ENCODE results near the gene TMEM170B. TPM values are rescaled to one million over a fixed set of nuclear protein-coding genes. Genes with fewer than 3 reads are reported as not detected.

TMEM170B gene
- total RNA-seq, 1 donor from 2014 or later = 3.2 TPM

DNA sequence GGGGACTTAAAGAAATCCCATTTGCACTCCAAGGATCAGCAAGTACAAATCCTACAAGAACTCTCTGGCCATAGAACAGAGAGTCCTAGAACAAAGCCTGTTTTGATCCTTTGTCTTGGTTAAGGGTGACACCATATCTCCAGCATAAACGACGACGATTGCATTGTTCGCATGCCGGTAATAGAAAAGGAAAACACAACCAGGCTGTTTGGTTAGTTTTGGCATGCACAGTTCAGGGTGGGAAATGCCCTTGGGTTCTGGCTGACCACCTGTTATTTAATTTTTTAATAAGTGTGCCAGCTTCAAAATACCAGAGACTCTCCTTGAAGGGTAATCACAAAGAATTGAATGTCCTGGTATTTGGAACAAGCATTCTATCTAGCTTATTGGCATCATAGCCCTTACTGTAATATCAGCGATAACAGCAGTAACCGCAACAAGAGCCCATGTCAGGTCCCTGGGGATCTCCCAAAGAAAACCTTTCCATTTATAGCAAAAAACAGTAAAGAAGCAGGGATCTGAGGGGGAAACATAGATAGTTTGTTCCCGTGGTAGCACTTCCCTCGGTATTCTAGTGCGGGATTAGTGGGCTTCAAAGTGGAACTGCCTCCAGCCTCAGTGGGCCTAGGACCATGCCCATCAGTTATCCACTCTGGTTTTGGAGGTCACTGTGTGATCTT is 77.1 kb downstream of the TMEM170B start:
- no peaks in the 10 kb centered on the region for H3K27me3 ChIP-seq (ENCODE audit: control insufficient read depth, insufficient read depth, low read length)
- H3K4me3 ChIP-seq (ENCODE audit: low read depth, low read length) = no peak overlapping the region
- no peak for DNase-seq (ENCODE audit: low read depth)
- TF ChIP-seq, protein P1, sequence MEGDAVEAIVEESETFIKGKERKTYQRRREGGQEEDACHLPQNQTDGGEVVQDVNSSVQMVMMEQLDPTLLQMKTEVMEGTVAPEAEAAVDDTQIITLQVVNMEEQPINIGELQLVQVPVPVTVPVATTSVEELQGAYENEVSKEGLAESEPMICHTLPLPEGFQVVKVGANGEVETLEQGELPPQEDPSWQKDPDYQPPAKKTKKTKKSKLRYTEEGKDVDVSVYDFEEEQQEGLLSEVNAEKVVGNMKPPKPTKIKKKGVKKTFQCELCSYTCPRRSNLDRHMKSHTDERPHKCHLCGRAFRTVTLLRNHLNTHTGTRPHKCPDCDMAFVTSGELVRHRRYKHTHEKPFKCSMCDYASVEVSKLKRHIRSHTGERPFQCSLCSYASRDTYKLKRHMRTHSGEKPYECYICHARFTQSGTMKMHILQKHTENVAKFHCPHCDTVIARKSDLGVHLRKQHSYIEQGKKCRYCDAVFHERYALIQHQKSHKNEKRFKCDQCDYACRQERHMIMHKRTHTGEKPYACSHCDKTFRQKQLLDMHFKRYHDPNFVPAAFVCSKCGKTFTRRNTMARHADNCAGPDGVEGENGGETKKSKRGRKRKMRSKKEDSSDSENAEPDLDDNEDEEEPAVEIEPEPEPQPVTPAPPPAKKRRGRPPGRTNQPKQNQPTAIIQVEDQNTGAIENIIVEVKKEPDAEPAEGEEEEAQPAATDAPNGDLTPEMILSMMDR (IDR thresholded peaks at IDR 0.05; ENCODE audit: insufficient read depth, low read length, poor library complexity, severe bottlenecking) = no peak
- H3K36me3 ChIP-seq (ENCODE audit: control insufficient read depth, insufficient read depth, low read length) = no peaks in the 10 kb centered on the region

DNA sequence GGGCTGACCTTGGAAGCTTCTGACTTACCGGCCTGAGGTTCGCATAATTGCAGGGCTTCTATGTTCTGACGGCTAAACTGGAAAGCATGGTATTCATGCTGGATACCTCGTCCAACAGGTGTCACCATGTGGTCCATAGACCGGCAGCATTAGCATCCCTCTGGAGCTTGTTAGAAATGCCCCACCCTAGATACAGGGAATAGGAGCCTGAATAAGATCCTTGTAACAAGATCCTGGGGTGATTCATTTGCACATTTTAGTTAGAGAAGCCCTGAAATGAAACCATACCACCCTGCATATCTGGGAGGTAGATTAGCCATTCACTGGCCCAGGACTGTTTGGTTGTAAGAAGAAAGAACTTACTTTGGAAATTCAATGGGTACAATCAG is 77.7 kb downstream of the TMEM170B start:
- no peak for DNase-seq (ENCODE audit: low read depth)
- no peaks in the 10 kb centered on the region for H3K36me3 ChIP-seq (ENCODE audit: control insufficient read depth, insufficient read depth, low read length)
- TF ChIP-seq, protein P1 (IDR thresholded peaks at IDR 0.05; ENCODE audit: insufficient read depth, low read length, poor library complexity, severe bottlenecking) = no peak
- H3K4me3 ChIP-seq (ENCODE audit: low read depth, low read length) = no peak overlapping the region
- H3K27me3 ChIP-seq (ENCODE audit: control insufficient read depth, insufficient read depth, low read length) = no peaks in the 10 kb centered on the region

- TF ChIP-seq, protein P1 (IDR thresholded peaks at IDR 0.05; ENCODE audit: insufficient read depth, low read length, poor library complexity, severe bottlenecking) = no peak
Observed at GRCh38 chr6:11616200-11616611, 78.7 kb downstream of the TMEM170B start.

GRCh38 chr6:11618533-11618932 is 81.0 kb downstream of the TMEM170B start:
- Histone ChIP-seq H3K27me3 (ENCODE audit: control insufficient read depth, insufficient read depth, low read length) (no peaks in the 10 kb centered on the region), H3K36me3 (ENCODE audit: control insufficient read depth, insufficient read depth, low read length) (no peaks in the 10 kb centered on the region), H3K4me3 (ENCODE audit: low read depth, low read length) (no peak overlapping the region)
- TF ChIP-seq, protein P1 (IDR thresholded peaks at IDR 0.05; ENCODE audit: insufficient read depth, low read length, poor library complexity, severe bottlenecking) = no peak
- no peak for DNase-seq (ENCODE audit: low read depth)

More at GRCh38 chr6:11616200-11616611, 78.7 kb downstream of the TMEM170B start:
- H3K27me3 ChIP-seq (ENCODE audit: control insufficient read depth, insufficient read depth, low read length) = no peaks in the 10 kb centered on the region
- no peaks in the 10 kb centered on the region for H3K36me3 ChIP-seq (ENCODE audit: control insufficient read depth, insufficient read depth, low read length)
- H3K4me3 ChIP-seq (ENCODE audit: low read depth, low read length) = no peak overlapping the region
- no peak for DNase-seq (ENCODE audit: low read depth)

GRCh38 chr6:11621119-11621518 is 83.6 kb downstream of the TMEM170B start:
- TF ChIP-seq, protein P1 (IDR thresholded peaks at IDR 0.05; ENCODE audit: insufficient read depth, low read length, poor library complexity, severe bottlenecking) = no peak
- Histone ChIP-seq H3K4me3 (ENCODE audit: low read depth, low read length) (no peak overlapping the region), H3K27me3 (ENCODE audit: control insufficient read depth, insufficient read depth, low read length) (no peaks in the 10 kb centered on the region), H3K36me3 (ENCODE audit: control insufficient read depth, insufficient read depth, low read length) (no peaks in the 10 kb centered on the region)
- DNase-seq (ENCODE audit: low read depth) = no peak

DNA sequence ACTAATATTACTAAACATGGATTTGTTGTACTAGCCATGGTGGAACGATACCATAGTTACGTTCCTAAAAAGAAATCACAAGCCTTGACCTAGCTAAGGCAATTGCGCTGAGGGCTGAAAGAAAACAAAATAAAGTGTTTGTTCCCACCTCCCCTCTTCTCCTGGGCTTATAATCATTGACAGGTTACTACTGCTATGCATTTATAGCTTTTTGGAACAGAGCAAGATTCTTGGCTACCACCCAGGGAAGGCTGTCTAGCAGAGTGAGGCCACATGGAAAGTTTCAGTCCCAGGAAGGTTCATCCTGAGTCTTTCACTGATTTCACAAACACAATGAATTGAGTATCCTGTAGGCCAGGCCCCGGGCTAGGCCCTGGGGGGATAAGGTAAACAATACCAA is 84.6 kb downstream of the TMEM170B start:
- H3K36me3 ChIP-seq (ENCODE audit: control insufficient read depth, insufficient read depth, low read length) = no peaks in the 10 kb centered on the region
- H3K27me3 ChIP-seq (ENCODE audit: control insufficient read depth, insufficient read depth, low read length) = no peaks in the 10 kb centered on the region
- TF ChIP-seq, protein P1 (IDR thresholded peaks at IDR 0.05; ENCODE audit: insufficient read depth, low read length, poor library complexity, severe bottlenecking) = no peak
- DNase-seq (ENCODE audit: low read depth) = no peak
- H3K4me3 ChIP-seq (ENCODE audit: low read depth, low read length) = no peak overlapping the region

Measured in kidney epithelial cell (primary cell).